Measurements from ENCODE around the gene PTPN2.

GRCh38 chr18:12776821-12777471 lies 107.1 kb downstream of the PTPN2 start:
- TF ChIP-seq CTCF (conservative IDR thresholded peaks at IDR 0.05; ENCODE audit: low read length) (no peak), EZH2phosphoT487 (IDR thresholded peaks at IDR 0.05; ENCODE audit: borderline replicate concordance, low read depth, low read length) (no peak)
